Tibial nerve (tissue), 4 donors: Measurements from ENCODE around the gene ATF2. TPM values are rescaled to one million over a fixed set of nuclear protein-coding genes. Genes with fewer than 3 reads are reported as not detected.

Experiments
- DNase-seq, 2 donors: peaks; one replicate each; pipeline ENCODE4 v3.0.0-alpha.2; 2019; ENCODE audit warnings: low spot score in 2 of 2
- H3K27ac ChIP-seq, 4 donors: fragments of 200-600 bp; sonication (generic) in 3 of 4; one replicate each; pipeline ENCODE4 v1.5.1; 2017 to 2019; ENCODE audit warnings: mild to moderate bottlenecking in 1 of 4
- H3K27me3 ChIP-seq, 2 donors: fragments of 200-600 bp; sonication (generic) in 1 of 2; one replicate each; pipeline versions ENCODE4 v1.5.1 to v1.6.0; 2017 to 2019
- H3K36me3 ChIP-seq, 3 donors: fragments of 200-600 bp; sonication (generic); one replicate each; pipeline ENCODE4 v1.5.1; 2018 to 2019
- H3K4me1 ChIP-seq, 4 donors: fragments of 200-600 bp; sonication (generic) in 3 of 4; one replicate each; pipeline ENCODE4 v1.5.1; 2017 to 2019
- H3K4me3 ChIP-seq, 4 donors: fragments of 200-600 bp; sonication (generic) in 3 of 4; one replicate each; pipeline ENCODE4 v1.5.1; 2017 to 2019; ENCODE audit warnings: mild to moderate bottlenecking in 1 of 4, moderate library complexity in 1 of 4
- H3K9me3 ChIP-seq, 4 donors: fragments of 200-600 bp; sonication (generic) in 3 of 4; one replicate each; pipeline ENCODE4 v1.5.1; 2017 to 2019
- CTCF ChIP-seq, 5 experiments: fragments of 200-600 bp in 3 of 5; fragments of 450-650 bp in 2 of 5; sonication (generic) in 3 of 5; IDR thresholded peaks; one replicate each; pipeline ENCODE4 v1.5.1; 2016 to 2019; ENCODE audit warnings: antibody characterized with exemption in 5 of 5, mild to moderate bottlenecking in 3 of 5, moderate library complexity in 2 of 5
- EP300 ChIP-seq, 2 donors: sonication (generic); formaldehyde crosslinking; IDR thresholded peaks; one replicate each; pipeline ENCODE4 v1.6.1; 2017; ENCODE audit warnings: antibody characterized with exemption in 2 of 2, mild to moderate bottlenecking in 1 of 2
- POLR2A ChIP-seq, 2 donors: fragments of 450-650 bp; IDR thresholded peaks; one replicate each; pipeline ENCODE4 v1.6.1; 2017; ENCODE audit warnings: antibody characterized with exemption in 2 of 2, mild to moderate bottlenecking in 2 of 2, moderate library complexity in 2 of 2
- WGBS, 2 donors: methylation state at CpG; one replicate each; pipeline ENCODE4 v1.1.5; 2018; 5-methylcytosine and 5-hydroxymethylcytosine counted together
- total RNA-seq, 4 donors: library from RNA; depleted of rRNA; stranded (reverse); fragments of >200 nt; gene quantifications; one replicate each; pipeline ENCODE4 v1.1.0, GENCODE V29; 2016

The ATF2 gene
- total RNA-seq, 4 donors from 2014 or later, result 44.8 to 69.9 (median 53.2) TPM

GRCh38 chr2:175074478-175074877, 93.5 kb downstream of the ATF2 start:
- no peaks in the 10 kb centered on the region for H3K4me1 ChIP-seq
- peaks cover 0 to 53% (median 2%) of the 10 kb centered on the region in 3 donors for H3K36me3 ChIP-seq
- no peak overlapping the region for H3K27ac ChIP-seq
- DNase-seq, result no peak
- TF ChIP-seq CTCF (IDR thresholded peaks at IDR 0.05), result no peak
- TF ChIP-seq EP300 (IDR thresholded peaks at IDR 0.05), result no peak
- no peak for TF ChIP-seq POLR2A (IDR thresholded peaks at IDR 0.05)
- no peaks in the 10 kb centered on the region for H3K9me3 ChIP-seq
- H3K27me3 ChIP-seq, result no peaks in the 10 kb centered on the region
- 84 to 94% methylated on average over 6 of the region's 6 CpGs for WGBS, 2 donors
- H3K4me3 ChIP-seq, result no peak overlapping the region

- Histone ChIP-seq H3K36me3 (peaks cover 0 to 31% (median 0%) of the 10 kb centered on the region in 3 donors), H3K4me3 (no peak overlapping the region), H3K27ac (no peak overlapping the region), H3K4me1 (no peaks in the 10 kb centered on the region), H3K9me3 (no peaks in the 10 kb centered on the region), H3K27me3 (no peaks in the 10 kb centered on the region)
- TF ChIP-seq CTCF (IDR thresholded peaks at IDR 0.05) (no peak), POLR2A (IDR thresholded peaks at IDR 0.05) (no peak), EP300 (IDR thresholded peaks at IDR 0.05) (no peak)
- no peak for DNase-seq
- WGBS, 2 donors, result 100% methylated on average over 1 of the region's 1 CpG
These were observed 99.5 kb downstream of the ATF2 start for GRCh38 chr2:175068534-175068933.

GRCh38 chr2:175066411-175066810, 101.6 kb downstream of the ATF2 start:
- no peaks in the 10 kb centered on the region for H3K27me3 ChIP-seq
- no peak overlapping the region for H3K27ac ChIP-seq
- 85 to 89% methylated on average over 4 of the region's 4 CpGs for WGBS, 2 donors
- H3K36me3 ChIP-seq, result peaks cover 0 to 26% (median 0%) of the 10 kb centered on the region in 3 donors
- no peaks in the 10 kb centered on the region for H3K9me3 ChIP-seq
- no peak for TF ChIP-seq POLR2A (IDR thresholded peaks at IDR 0.05)
- TF ChIP-seq CTCF (IDR thresholded peaks at IDR 0.05), result no peak
- TF ChIP-seq EP300 (IDR thresholded peaks at IDR 0.05), result no peak
- DNase-seq, result no peak
- H3K4me1 ChIP-seq, result no peaks in the 10 kb centered on the region
- no peak overlapping the region for H3K4me3 ChIP-seq

GRCh38 chr2:175064797-175065196, 103.2 kb downstream of the ATF2 start:
- Histone ChIP-seq H3K9me3 (no peaks in the 10 kb centered on the region), H3K27me3 (no peaks in the 10 kb centered on the region), H3K36me3 (peaks cover 0 to 23% (median 0%) of the 10 kb centered on the region in 3 donors), H3K4me3 (no peak overlapping the region), H3K4me1 (no peaks in the 10 kb centered on the region), H3K27ac (no peak overlapping the region)
- DNase-seq, result no peak
- TF ChIP-seq POLR2A (IDR thresholded peaks at IDR 0.05) (no peak), EP300 (IDR thresholded peaks at IDR 0.05) (no peak), CTCF (IDR thresholded peaks at IDR 0.05) (no peak)
- 96% methylated on average over 5 of the region's 5 CpGs for WGBS, 2 donors

- 92 to 95% methylated on average over 2 of the region's 2 CpGs for WGBS, 2 donors
- Histone ChIP-seq H3K27ac (no peak overlapping the region), H3K27me3 (no peaks in the 10 kb centered on the region), H3K36me3 (peaks cover 0 to 30% (median 0%) of the 10 kb centered on the region in 3 donors), H3K4me1 (no peaks in the 10 kb centered on the region), H3K4me3 (no peak overlapping the region), H3K9me3 (no peaks in the 10 kb centered on the region)
- TF ChIP-seq EP300 (IDR thresholded peaks at IDR 0.05) (no peak), CTCF (IDR thresholded peaks at IDR 0.05) (no peak), POLR2A (IDR thresholded peaks at IDR 0.05) (no peak)
- no peak for DNase-seq
These were observed 104.3 kb downstream of the ATF2 start for GRCh38 chr2:175063741-175064140.
